IPS DF 4.7 (cell line): ENCODE results near the gene WDR64.

Experiments used
- DNase-seq: peaks from one replicate; pipeline ENCODE4 v3.0.0-alpha.2; 2013; ENCODE audit warnings: low spot score; ENCODE audit errors: extremely low read depth

WDR64 gene

GRCh38 chr1:241630899-241631298, 21.2 kb upstream of the WDR64 start:
- DNase-seq, result no peak

- DNase-seq, result no peak
Observed at GRCh38 chr1:241631674-241632073, 20.4 kb upstream of the WDR64 start.

GRCh38 chr1:241632987-241633386, 19.1 kb upstream of the WDR64 start:
- no peak for DNase-seq

GRCh38 chr1:241635556-241636152, 16.4 kb upstream of the WDR64 start:
- no peak for DNase-seq

- no peak for DNase-seq
Observed at GRCh38 chr1:241636291-241636690, 15.8 kb upstream of the WDR64 start.

- DNase-seq, result no peak
Observed at GRCh38 chr1:241637046-241637590, 15.0 kb upstream of the WDR64 start.

GRCh38 chr1:241637604-241638003, 14.5 kb upstream of the WDR64 start:
- DNase-seq, result no peak

GRCh38 chr1:241638099-241638682, 13.9 kb upstream of the WDR64 start:
- DNase-seq, result no peak

- DNase-seq, result no peak
Observed at GRCh38 chr1:241638909-241639622, 13.0 kb upstream of the WDR64 start.

GRCh38 chr1:241639623-241640148, 12.4 kb upstream of the WDR64 start:
- DNase-seq, result no peak

- DNase-seq, result no peak
Observed at GRCh38 chr1:241640149-241640866, 11.8 kb upstream of the WDR64 start, which contains the start of the genes CHML and OPN3. Gene CHML, minus strand, starts transcription at chr1:241640369. Its CDS starts 4,603 bp downstream, at chr1:241635766. Gene OPN3, minus strand, starts transcription at chr1:241640369. Its CDS starts 115 bp downstream, at chr1:241640254.

- DNase-seq, result no peak
Observed at GRCh38 chr1:241640867-241641622, 11.0 kb upstream of the WDR64 start.

GRCh38 chr1:241641773-241642592, 10.1 kb upstream of the WDR64 start:
- DNase-seq, result no peak

- no peak for DNase-seq
Observed at GRCh38 chr1:241642593-241642944, 9.5 kb upstream of the WDR64 start.

- DNase-seq, result no peak
Observed at GRCh38 chr1:241644259-241644658, 7.8 kb upstream of the WDR64 start.

GRCh38 chr1:241645199-241645598, 6.9 kb upstream of the WDR64 start:
- no peak for DNase-seq

- no peak for DNase-seq
Observed at GRCh38 chr1:241646201-241646600, 5.9 kb upstream of the WDR64 start.

- DNase-seq, result no peak
Observed at GRCh38 chr1:241647658-241648057, 4.4 kb upstream of the WDR64 start.

- DNase-seq, result no peak
Observed at GRCh38 chr1:241648159-241648558, 3.9 kb upstream of the WDR64 start.

- no peak for DNase-seq
Observed at GRCh38 chr1:241654019-241654418, 1.9 kb downstream of the WDR64 start.
